HCT116 (cell line): ENCODE data around the gene POFUT1.

Source experiments
- CEBPB ChIP-seq: IDR thresholded peaks from 2 replicates; pipeline ENCODE4 v1.6.1; 2012; ENCODE audit warnings: low read depth
- EZH2 ChIP-seq: fragments of 200-600 bp; sonication (generic); IDR thresholded peaks from 2 replicates; pipeline ENCODE4 v1.6.1; 2017; ENCODE audit warnings: antibody characterized with exemption, mixed run types
- FOSL1 ChIP-seq: IDR thresholded peaks from 2 replicates; pipeline ENCODE4 v1.6.1; 2012; ENCODE audit warnings: low read depth
- MAX ChIP-seq: IDR thresholded peaks from 2 replicates; pipeline ENCODE4 v1.6.1; 2012
- POLR2AphosphoS5 ChIP-seq: IDR thresholded peaks from 2 replicates; pipeline ENCODE4 v1.6.1; 2011; ENCODE audit warnings: mild to moderate bottlenecking, low read depth, low read length, moderate library complexity
- ZNF274 ChIP-seq: fragments of 200-500 bp; sonication (Bioruptor generic); IDR thresholded peaks from 2 replicates; pipeline ENCODE4 v1.6.1; 2014; ENCODE audit warnings: mild to moderate bottlenecking, low read depth, low read length, inconsistent platforms
- TF ChIP-seq, protein P1 (sequence below), 3 experiments: fragments of 200-600 bp in 1 of 3; sonication (generic) in 1 of 3; IDR thresholded peaks in 2 of 3; conservative IDR thresholded peaks in 1 of 3; 2 replicates each; pipeline ENCODE4 v1.5.1; 2012 to 2017; ENCODE audit warnings: low read depth in 2 of 3, low read length in 2 of 3, antibody characterized with exemption in 1 of 3, borderline replicate concordance in 1 of 3, control low read depth in 1 of 3, mild to moderate bottlenecking in 1 of 3, mixed read lengths in 1 of 3, mixed run types in 1 of 3, moderate library complexity in 1 of 3; ENCODE audit not compliant: insufficient read depth in 1 of 3
- TF ChIP-seq, protein P2 (sequence below): IDR thresholded peaks from 2 replicates; pipeline ENCODE4 v1.6.1; 2012; ENCODE audit warnings: low read depth

DNA sequence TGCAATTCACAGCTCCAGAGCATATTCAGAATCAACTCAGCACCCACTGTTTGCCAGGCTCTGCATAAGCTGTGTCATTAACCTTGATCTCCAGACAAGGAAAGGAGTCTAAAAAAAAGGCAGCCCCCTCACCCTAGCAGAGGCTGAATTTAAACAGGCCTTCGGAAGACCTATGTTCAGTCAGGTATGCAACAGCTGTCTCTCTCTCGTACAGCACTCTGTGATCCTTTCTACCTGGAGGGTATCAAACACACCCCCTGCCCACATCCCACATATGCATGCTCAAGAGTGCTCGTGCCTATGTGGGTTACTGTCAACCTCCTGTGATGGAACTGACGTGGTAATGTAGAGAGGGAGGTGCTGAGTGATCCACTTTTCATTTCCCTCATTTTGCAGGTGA lies 8.7 kb upstream of the POFUT1 start:
- TF ChIP-seq, protein P1, sequence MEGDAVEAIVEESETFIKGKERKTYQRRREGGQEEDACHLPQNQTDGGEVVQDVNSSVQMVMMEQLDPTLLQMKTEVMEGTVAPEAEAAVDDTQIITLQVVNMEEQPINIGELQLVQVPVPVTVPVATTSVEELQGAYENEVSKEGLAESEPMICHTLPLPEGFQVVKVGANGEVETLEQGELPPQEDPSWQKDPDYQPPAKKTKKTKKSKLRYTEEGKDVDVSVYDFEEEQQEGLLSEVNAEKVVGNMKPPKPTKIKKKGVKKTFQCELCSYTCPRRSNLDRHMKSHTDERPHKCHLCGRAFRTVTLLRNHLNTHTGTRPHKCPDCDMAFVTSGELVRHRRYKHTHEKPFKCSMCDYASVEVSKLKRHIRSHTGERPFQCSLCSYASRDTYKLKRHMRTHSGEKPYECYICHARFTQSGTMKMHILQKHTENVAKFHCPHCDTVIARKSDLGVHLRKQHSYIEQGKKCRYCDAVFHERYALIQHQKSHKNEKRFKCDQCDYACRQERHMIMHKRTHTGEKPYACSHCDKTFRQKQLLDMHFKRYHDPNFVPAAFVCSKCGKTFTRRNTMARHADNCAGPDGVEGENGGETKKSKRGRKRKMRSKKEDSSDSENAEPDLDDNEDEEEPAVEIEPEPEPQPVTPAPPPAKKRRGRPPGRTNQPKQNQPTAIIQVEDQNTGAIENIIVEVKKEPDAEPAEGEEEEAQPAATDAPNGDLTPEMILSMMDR (IDR thresholded peaks at IDR 0.05 in 2 of 3, conservative IDR thresholded peaks at IDR 0.05 in 1 of 3; ENCODE audit: borderline replicate concordance in 1 of 3, insufficient read depth in 1 of 3, low read depth in 2 of 3, low read length in 2 of 3), result no peak
- no peak for TF ChIP-seq MAX
- no peak for TF ChIP-seq CEBPB
- TF ChIP-seq, protein P2, sequence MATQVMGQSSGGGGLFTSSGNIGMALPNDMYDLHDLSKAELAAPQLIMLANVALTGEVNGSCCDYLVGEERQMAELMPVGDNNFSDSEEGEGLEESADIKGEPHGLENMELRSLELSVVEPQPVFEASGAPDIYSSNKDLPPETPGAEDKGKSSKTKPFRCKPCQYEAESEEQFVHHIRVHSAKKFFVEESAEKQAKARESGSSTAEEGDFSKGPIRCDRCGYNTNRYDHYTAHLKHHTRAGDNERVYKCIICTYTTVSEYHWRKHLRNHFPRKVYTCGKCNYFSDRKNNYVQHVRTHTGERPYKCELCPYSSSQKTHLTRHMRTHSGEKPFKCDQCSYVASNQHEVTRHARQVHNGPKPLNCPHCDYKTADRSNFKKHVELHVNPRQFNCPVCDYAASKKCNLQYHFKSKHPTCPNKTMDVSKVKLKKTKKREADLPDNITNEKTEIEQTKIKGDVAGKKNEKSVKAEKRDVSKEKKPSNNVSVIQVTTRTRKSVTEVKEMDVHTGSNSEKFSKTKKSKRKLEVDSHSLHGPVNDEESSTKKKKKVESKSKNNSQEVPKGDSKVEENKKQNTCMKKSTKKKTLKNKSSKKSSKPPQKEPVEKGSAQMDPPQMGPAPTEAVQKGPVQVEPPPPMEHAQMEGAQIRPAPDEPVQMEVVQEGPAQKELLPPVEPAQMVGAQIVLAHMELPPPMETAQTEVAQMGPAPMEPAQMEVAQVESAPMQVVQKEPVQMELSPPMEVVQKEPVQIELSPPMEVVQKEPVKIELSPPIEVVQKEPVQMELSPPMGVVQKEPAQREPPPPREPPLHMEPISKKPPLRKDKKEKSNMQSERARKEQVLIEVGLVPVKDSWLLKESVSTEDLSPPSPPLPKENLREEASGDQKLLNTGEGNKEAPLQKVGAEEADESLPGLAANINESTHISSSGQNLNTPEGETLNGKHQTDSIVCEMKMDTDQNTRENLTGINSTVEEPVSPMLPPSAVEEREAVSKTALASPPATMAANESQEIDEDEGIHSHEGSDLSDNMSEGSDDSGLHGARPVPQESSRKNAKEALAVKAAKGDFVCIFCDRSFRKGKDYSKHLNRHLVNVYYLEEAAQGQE, result no peak
- no peak for TF ChIP-seq FOSL1
- no peak for TF ChIP-seq EZH2
- no peak for TF ChIP-seq POLR2AphosphoS5
- TF ChIP-seq ZNF274, result no peak
